ENCODE measurements around the gene MCCD1.
"Not testable (repeated sequence)": the region's sequence is repeated elsewhere in the genome, so short reads cannot be mapped to it uniquely, and the experiment has no call there.

The MCCD1 gene

GRCh38 chr6:31528821-31529328, at the start of gene MCCD1:
MCCD1 (plus strand) TSS chr6:31528962; CDS start chr6:31529015, 53 bp downstream.
- H3K27me3 ChIP-seq (ENCODE audit: control insufficient read depth in 5 of 5, insufficient read depth in 4 of 5, low read length in 5 of 5), result no peaks in the 10 kb centered on the region
- no peak within 1 kb of the TSS for H3K9ac ChIP-seq (ENCODE audit: low read length in 5 of 5)
- peaks cover 6 to 44% (median 40%) of the 10 kb centered on the region in 5 donors for H3K36me3 ChIP-seq (ENCODE audit: control insufficient read depth in 5 of 5, insufficient read depth in 5 of 5, low read length in 5 of 5)
- no peaks in the 10 kb centered on the region for H3K4me1 ChIP-seq (ENCODE audit: control insufficient read depth in 5 of 5, insufficient read depth in 5 of 5, low read length in 5 of 5)
- no peak within 1 kb of the TSS for H3K4me3 ChIP-seq (ENCODE audit: low read depth in 1 of 5, low read length in 5 of 5)
- H3K27ac ChIP-seq (ENCODE audit: low read depth, low read length), result no peak within 1 kb of the TSS
- no peaks in the 10 kb centered on the region for H3K9me3 ChIP-seq (ENCODE audit: control insufficient read depth in 5 of 5, low read length in 5 of 5)

- Histone ChIP-seq H3K27ac (ENCODE audit: low read depth, low read length) (no peak overlapping the region), H3K36me3 (ENCODE audit: control insufficient read depth in 5 of 5, insufficient read depth in 5 of 5, low read length in 5 of 5) (no peaks in the 10 kb centered on the region), H3K4me3 (ENCODE audit: low read depth in 1 of 5, low read length in 5 of 5) (no peak overlapping the region), H3K9me3 (ENCODE audit: control insufficient read depth in 5 of 5, low read length in 5 of 5) (no peaks in the 10 kb centered on the region), H3K27me3 (ENCODE audit: control insufficient read depth in 5 of 5, insufficient read depth in 4 of 5, low read length in 5 of 5) (peaks cover 0 to 3% (median 0%) of the 10 kb centered on the region in 5 donors), H3K9ac (ENCODE audit: low read length in 5 of 5) (no peak overlapping the region), H3K4me1 (ENCODE audit: control insufficient read depth in 5 of 5, insufficient read depth in 5 of 5, low read length in 5 of 5) (peaks cover 0 to 19% (median 0%) of the 10 kb centered on the region in 5 donors)
These were observed 49.4 kb upstream of the MCCD1 start for GRCh38 chr6:31479151-31479932.

- Histone ChIP-seq H3K27me3 (ENCODE audit: control insufficient read depth in 5 of 5, insufficient read depth in 4 of 5, low read length in 5 of 5) (peaks cover 0 to 3% (median 0%) of the 10 kb centered on the region in 5 donors), H3K36me3 (ENCODE audit: control insufficient read depth in 5 of 5, insufficient read depth in 5 of 5, low read length in 5 of 5) (no peaks in the 10 kb centered on the region)
These were observed 48.7 kb upstream of the MCCD1 start for GRCh38 chr6:31479933-31480535.

GRCh38 chr6:31480574-31480973, 48.2 kb upstream of the MCCD1 start:
- H3K4me3 ChIP-seq (ENCODE audit: low read depth in 1 of 5, low read length in 5 of 5), result no peak overlapping the region

More at GRCh38 chr6:31479933-31480535, 48.7 kb upstream of the MCCD1 start:
- Histone ChIP-seq H3K4me3 (ENCODE audit: low read depth in 1 of 5, low read length in 5 of 5) (no peak overlapping the region), H3K9me3 (ENCODE audit: control insufficient read depth in 5 of 5, low read length in 5 of 5) (no peaks in the 10 kb centered on the region), H3K4me1 (ENCODE audit: control insufficient read depth in 5 of 5, insufficient read depth in 5 of 5, low read length in 5 of 5) (peaks cover 0 to 14% (median 0%) of the 10 kb centered on the region in 5 donors), H3K9ac (ENCODE audit: low read length in 5 of 5) (no peak overlapping the region), H3K27ac (ENCODE audit: low read depth, low read length) (no peak overlapping the region)

GRCh38 chr6:31483392-31483791, 45.4 kb upstream of the MCCD1 start:
- H3K9ac ChIP-seq (ENCODE audit: low read length in 5 of 5), result no peak overlapping the region

More at GRCh38 chr6:31480574-31480973, 48.2 kb upstream of the MCCD1 start:
- Histone ChIP-seq H3K27me3 (ENCODE audit: control insufficient read depth in 5 of 5, insufficient read depth in 4 of 5, low read length in 5 of 5) (peaks cover 0 to 3% (median 0%) of the 10 kb centered on the region in 5 donors), H3K27ac (ENCODE audit: low read depth, low read length) (no peak overlapping the region), H3K9me3 (ENCODE audit: control insufficient read depth in 5 of 5, low read length in 5 of 5) (no peaks in the 10 kb centered on the region), H3K36me3 (ENCODE audit: control insufficient read depth in 5 of 5, insufficient read depth in 5 of 5, low read length in 5 of 5) (no peaks in the 10 kb centered on the region), H3K9ac (ENCODE audit: low read length in 5 of 5) (no peak overlapping the region), H3K4me1 (ENCODE audit: control insufficient read depth in 5 of 5, insufficient read depth in 5 of 5, low read length in 5 of 5) (peaks cover 0 to 10% (median 0%) of the 10 kb centered on the region in 5 donors)

GRCh38 chr6:31485055-31485454, 43.7 kb upstream of the MCCD1 start:
- Histone ChIP-seq H3K9me3 (ENCODE audit: control insufficient read depth in 5 of 5, low read length in 5 of 5) (no peaks in the 10 kb centered on the region), H3K36me3 (ENCODE audit: control insufficient read depth in 5 of 5, insufficient read depth in 5 of 5, low read length in 5 of 5) (no peaks in the 10 kb centered on the region), H3K4me1 (ENCODE audit: control insufficient read depth in 5 of 5, insufficient read depth in 5 of 5, low read length in 5 of 5) (no peaks in the 10 kb centered on the region), H3K4me3 (ENCODE audit: low read depth in 1 of 5, low read length in 5 of 5) (no peak overlapping the region), H3K27ac (ENCODE audit: low read depth, low read length) (no peak overlapping the region), H3K9ac (ENCODE audit: low read length in 5 of 5) (no peak overlapping the region), H3K27me3 (ENCODE audit: control insufficient read depth in 5 of 5, insufficient read depth in 4 of 5, low read length in 5 of 5) (peaks cover 0 to 3% (median 0%) of the 10 kb centered on the region in 5 donors)

More at GRCh38 chr6:31483392-31483791, 45.4 kb upstream of the MCCD1 start:
- Histone ChIP-seq H3K4me3 (ENCODE audit: low read depth in 1 of 5, low read length in 5 of 5) (no peak overlapping the region), H3K9me3 (ENCODE audit: control insufficient read depth in 5 of 5, low read length in 5 of 5) (no peaks in the 10 kb centered on the region), H3K27me3 (ENCODE audit: control insufficient read depth in 5 of 5, insufficient read depth in 4 of 5, low read length in 5 of 5) (peaks cover 0 to 2% (median 0%) of the 10 kb centered on the region in 5 donors), H3K27ac (ENCODE audit: low read depth, low read length) (no peak overlapping the region), H3K36me3 (ENCODE audit: control insufficient read depth in 5 of 5, insufficient read depth in 5 of 5, low read length in 5 of 5) (no peaks in the 10 kb centered on the region), H3K4me1 (ENCODE audit: control insufficient read depth in 5 of 5, insufficient read depth in 5 of 5, low read length in 5 of 5) (no peaks in the 10 kb centered on the region)

- not testable (repeated sequence) for H3K9me3 ChIP-seq (ENCODE audit: control insufficient read depth in 5 of 5, low read length in 5 of 5); H3K4me3 ChIP-seq (ENCODE audit: low read depth in 1 of 5, low read length in 5 of 5); H3K27ac ChIP-seq (ENCODE audit: low read depth, low read length); H3K4me1 ChIP-seq (ENCODE audit: control insufficient read depth in 5 of 5, insufficient read depth in 5 of 5, low read length in 5 of 5); H3K27me3 ChIP-seq (ENCODE audit: control insufficient read depth in 5 of 5, insufficient read depth in 4 of 5, low read length in 5 of 5); H3K9ac ChIP-seq (ENCODE audit: low read length in 5 of 5); H3K36me3 ChIP-seq (ENCODE audit: control insufficient read depth in 5 of 5, insufficient read depth in 5 of 5, low read length in 5 of 5)
These were observed 42.5 kb upstream of the MCCD1 start for GRCh38 chr6:31486065-31486837.

- H3K27me3 ChIP-seq (ENCODE audit: control insufficient read depth in 5 of 5, insufficient read depth in 4 of 5, low read length in 5 of 5); H3K36me3 ChIP-seq (ENCODE audit: control insufficient read depth in 5 of 5, insufficient read depth in 5 of 5, low read length in 5 of 5); H3K27ac ChIP-seq (ENCODE audit: low read depth, low read length); H3K4me1 ChIP-seq (ENCODE audit: control insufficient read depth in 5 of 5, insufficient read depth in 5 of 5, low read length in 5 of 5); H3K9me3 ChIP-seq (ENCODE audit: control insufficient read depth in 5 of 5, low read length in 5 of 5); H3K4me3 ChIP-seq (ENCODE audit: low read depth in 1 of 5, low read length in 5 of 5); H3K9ac ChIP-seq (ENCODE audit: low read length in 5 of 5): not testable (repeated sequence)
These were observed 41.1 kb upstream of the MCCD1 start for GRCh38 chr6:31487674-31488073.

GRCh38 chr6:31489086-31489485, 39.7 kb upstream of the MCCD1 start:
- H3K4me3 ChIP-seq (ENCODE audit: low read depth in 1 of 5, low read length in 5 of 5), result no peak overlapping the region
- H3K4me1 ChIP-seq (ENCODE audit: control insufficient read depth in 5 of 5, insufficient read depth in 5 of 5, low read length in 5 of 5), result peaks cover 0 to 14% (median 6%) of the 10 kb centered on the region in 5 donors
- no peaks in the 10 kb centered on the region for H3K36me3 ChIP-seq (ENCODE audit: control insufficient read depth in 5 of 5, insufficient read depth in 5 of 5, low read length in 5 of 5)
- no peak overlapping the region for H3K27ac ChIP-seq (ENCODE audit: low read depth, low read length)
- no peak overlapping the region for H3K9ac ChIP-seq (ENCODE audit: low read length in 5 of 5)
- no peaks in the 10 kb centered on the region for H3K9me3 ChIP-seq (ENCODE audit: control insufficient read depth in 5 of 5, low read length in 5 of 5)
- H3K27me3 ChIP-seq (ENCODE audit: control insufficient read depth in 5 of 5, insufficient read depth in 4 of 5, low read length in 5 of 5), result peaks cover 0 to 3% (median 0%) of the 10 kb centered on the region in 5 donors
